ENCODE data around the gene MAML2.
"Not testable (repeated sequence)": the region's sequence is repeated elsewhere in the genome, so short reads cannot be mapped to it uniquely, and the experiment has no call there.

MAML2 gene

GRCh38 chr11:96268527-96268926, 74.5 kb downstream of the MAML2 start:
- DNase-seq (ENCODE audit: low spot score): not testable (repeated sequence)

- DNase-seq (ENCODE audit: low spot score): no peak
Observed at GRCh38 chr11:96267496-96268032, 75.4 kb downstream of the MAML2 start.

- no peak for DNase-seq (ENCODE audit: low spot score)
Observed at GRCh38 chr11:96267001-96267495, 75.9 kb downstream of the MAML2 start.

- no peak for DNase-seq (ENCODE audit: low spot score)
Observed at GRCh38 chr11:96265972-96266371, 77.0 kb downstream of the MAML2 start.

GRCh38 chr11:96265220-96265737, 77.7 kb downstream of the MAML2 start:
- no peak for DNase-seq (ENCODE audit: low spot score)

GRCh38 chr11:96264364-96264763, 78.6 kb downstream of the MAML2 start:
- DNase-seq (ENCODE audit: low spot score): no peak

- DNase-seq (ENCODE audit: low spot score): peak; percentile 47
Observed at GRCh38 chr11:96263238-96263763, 79.7 kb downstream of the MAML2 start.

GRCh38 chr11:96260532-96260931, 82.5 kb downstream of the MAML2 start:
- no peak for DNase-seq (ENCODE audit: low spot score)

GRCh38 chr11:96260067-96260511, 82.9 kb downstream of the MAML2 start:
- no peak for DNase-seq (ENCODE audit: low spot score)

- peak; percentile 51 for DNase-seq (ENCODE audit: low spot score)
Observed at GRCh38 chr11:96259134-96259830, 83.7 kb downstream of the MAML2 start.

- no peak for DNase-seq (ENCODE audit: low spot score)
Observed at GRCh38 chr11:96257972-96258934, 84.7 kb downstream of the MAML2 start.

- no peak for DNase-seq (ENCODE audit: low spot score)
Observed at GRCh38 chr11:96257036-96257435, 86.0 kb downstream of the MAML2 start.

GRCh38 chr11:96256215-96257011, 86.6 kb downstream of the MAML2 start:
- no peak for DNase-seq (ENCODE audit: low spot score)

- no peak for DNase-seq (ENCODE audit: low spot score)
Observed at GRCh38 chr11:96254854-96255253, 88.1 kb downstream of the MAML2 start.

- peak; percentile 40 for DNase-seq (ENCODE audit: low spot score)
Observed at GRCh38 chr11:96254087-96254486, 88.9 kb downstream of the MAML2 start.

- DNase-seq (ENCODE audit: low spot score): no peak
Observed at GRCh38 chr11:96246718-96247552, 96.1 kb downstream of the MAML2 start.

GRCh38 chr11:96242971-96243647, 99.9 kb downstream of the MAML2 start:
- DNase-seq (ENCODE audit: low spot score): peak; percentile 92

GRCh38 chr11:96242191-96242847, 100.7 kb downstream of the MAML2 start:
- no peak for DNase-seq (ENCODE audit: low spot score)

GRCh38 chr11:96241331-96241841, 101.6 kb downstream of the MAML2 start:
- DNase-seq (ENCODE audit: low spot score): no peak
